HG03432 (cell line): Measurements from ENCODE around the gene CTLA4.

Experiments used
- ATAC-seq: cut with Tn5 transposase; IDR thresholded peaks from one replicate; pipeline ENCODE4 v1.9.1; 2021; ENCODE audit warnings: mild to moderate bottlenecking, moderate library complexity; ENCODE audit not compliant: unreplicated experiment

The CTLA4 gene

DNA sequence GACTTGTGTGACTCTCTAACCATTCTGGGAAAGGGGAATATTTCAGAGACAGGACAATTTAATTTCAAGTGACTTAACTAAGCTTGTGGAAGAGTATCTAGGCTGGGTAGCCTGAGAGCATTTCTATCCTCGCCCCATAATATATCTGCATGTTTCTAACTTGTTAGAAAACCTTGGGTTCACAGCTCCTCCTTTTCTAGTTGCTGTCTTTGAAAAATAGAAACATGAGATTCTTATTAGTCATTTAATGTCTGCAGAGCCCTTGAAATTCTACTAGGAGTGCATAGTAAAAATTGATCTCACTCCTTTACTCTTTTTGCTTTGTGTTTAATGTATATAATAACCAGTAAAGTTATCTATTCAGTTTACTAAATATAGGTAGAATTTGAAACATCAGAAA lies 22.4 kb downstream of the CTLA4 start:
- no peak for ATAC-seq

DNA sequence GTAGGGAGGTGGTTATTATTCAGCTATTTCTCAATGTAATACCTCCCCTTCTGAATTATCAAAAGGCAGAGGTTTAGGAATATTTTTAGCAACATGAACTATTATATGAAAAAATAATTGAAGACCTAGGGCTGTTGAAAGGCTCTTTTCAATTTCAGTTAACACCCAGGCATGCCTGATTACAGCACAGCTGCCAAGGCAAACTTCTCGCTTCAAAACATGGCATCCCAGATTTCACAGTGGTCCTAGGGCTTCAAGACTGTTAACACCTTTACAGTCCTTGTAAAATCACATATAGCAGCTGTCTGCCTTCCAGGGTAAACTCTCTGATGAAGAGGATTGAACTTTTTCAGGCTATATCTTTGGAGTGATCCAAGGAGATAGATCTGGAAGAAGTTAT lies 23.2 kb downstream of the CTLA4 start:
- ATAC-seq = no peak

DNA sequence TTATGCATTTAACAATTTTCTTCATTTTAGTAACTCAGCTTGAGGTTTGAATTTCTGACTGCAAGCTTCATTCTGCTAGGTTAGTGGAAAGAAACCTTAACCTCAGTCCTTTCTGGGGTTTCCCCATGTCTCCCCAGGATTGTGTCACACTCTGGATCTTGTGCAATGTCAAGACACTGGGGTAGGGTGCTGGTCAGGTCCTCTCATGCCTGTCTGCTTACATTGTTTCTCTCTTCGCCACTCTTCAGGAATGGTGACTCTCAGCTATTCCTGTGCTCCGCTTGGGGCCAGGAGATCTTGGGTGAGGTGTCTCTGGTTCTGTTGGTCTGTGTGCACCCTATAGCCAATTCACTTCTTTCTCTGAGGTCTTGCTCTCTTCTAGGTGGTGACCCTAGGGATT lies 23.9 kb downstream of the CTLA4 start:
- no peak for ATAC-seq

DNA sequence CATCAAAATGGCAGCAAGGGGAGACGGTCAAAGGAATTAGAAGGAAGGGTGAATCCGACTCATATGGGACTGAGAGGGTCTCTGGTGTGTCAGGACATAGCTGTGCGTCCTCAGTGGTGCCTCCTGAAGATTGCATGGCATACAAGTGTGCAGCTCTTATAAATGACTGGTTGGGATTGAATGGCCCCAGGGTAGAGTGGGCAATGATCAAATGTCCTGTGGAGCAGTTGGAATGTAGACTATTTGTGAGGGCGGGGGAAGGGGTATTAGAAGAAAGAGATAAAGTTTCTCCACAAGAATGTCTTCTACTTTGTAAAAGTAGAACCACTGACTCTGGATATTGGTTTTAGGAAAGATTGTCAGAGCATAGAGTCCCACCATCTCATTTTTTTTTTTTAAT lies 24.6 kb downstream of the CTLA4 start:
- no peak for ATAC-seq

DNA sequence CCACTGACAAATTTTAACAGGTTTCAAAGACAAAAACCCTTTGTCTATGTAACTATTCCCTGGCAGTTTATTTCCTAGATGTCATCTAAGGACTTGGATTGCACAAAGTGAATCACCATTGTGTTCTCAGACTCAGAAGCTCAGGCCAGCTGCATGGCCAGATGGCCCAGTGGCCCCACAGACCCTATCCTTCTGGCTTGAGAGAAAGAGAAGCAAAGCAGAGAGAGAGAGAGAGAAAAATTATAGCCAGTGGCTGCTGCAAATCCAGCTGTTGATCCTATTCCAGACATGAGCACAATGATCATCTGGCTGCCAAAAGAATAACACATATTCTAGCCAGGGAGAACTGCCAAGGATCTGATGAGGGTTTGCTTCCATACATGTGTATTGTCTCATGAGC lies 25.8 kb downstream of the CTLA4 start:
- ATAC-seq = no peak

DNA sequence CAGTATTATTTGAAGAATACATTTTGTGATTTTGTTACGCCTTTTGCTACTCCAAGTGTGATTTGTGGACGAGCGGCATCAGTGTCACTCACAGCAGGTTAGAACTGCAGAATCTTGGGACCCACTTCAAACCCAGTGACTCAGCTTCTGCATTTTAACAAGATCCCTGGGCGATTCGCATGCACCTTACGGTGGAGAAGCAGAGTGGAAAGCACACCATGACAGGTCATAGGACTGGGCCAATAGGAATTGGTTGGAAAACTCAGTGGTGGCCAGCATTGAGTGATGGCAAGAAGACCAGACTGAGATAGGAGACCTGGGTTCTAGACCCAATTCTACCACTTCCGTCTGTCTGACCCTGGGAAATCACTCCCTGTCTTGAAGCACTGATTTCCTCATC lies 26.3 kb downstream of the CTLA4 start:
- no peak for ATAC-seq

DNA sequence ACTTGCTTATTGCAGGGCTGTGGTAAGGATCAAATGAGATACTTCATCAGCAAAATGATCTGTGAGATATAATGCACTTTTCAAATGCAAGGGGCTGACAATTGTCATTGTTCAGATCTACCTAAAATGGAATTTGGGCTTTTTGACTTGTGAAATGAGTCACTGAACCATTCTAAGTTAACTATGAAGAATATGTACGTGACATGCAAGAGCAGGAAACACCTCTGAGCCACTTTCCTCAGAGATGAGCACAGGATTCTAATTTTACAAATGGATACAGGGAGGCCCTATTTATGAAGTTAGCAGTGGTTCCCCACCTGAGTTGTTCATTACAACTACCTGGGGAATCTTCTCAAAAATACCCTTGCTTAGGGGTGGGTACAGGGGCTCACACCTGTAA lies 26.7 kb downstream of the CTLA4 start:
- peak; percentile 58 for ATAC-seq

DNA sequence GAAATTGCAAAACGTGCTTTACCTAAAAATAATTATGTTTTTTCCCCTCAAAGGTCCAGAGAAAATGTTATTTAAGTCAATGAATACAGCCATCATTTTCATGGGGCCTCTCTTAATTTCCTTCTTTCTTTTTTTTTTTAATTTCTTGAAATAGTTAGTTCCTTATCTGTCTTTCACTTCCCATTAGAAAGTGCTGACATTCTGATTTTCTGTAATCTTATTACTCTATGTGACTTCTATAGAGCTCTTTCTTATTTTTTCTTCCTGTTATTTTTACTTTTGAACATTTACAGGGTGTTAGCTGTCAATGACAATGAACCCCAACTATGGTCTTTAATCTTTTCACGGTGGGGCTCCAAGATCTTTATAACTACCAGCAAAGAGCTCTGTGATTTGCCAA lies 30.0 kb downstream of the CTLA4 start:
- ATAC-seq = no peak

DNA sequence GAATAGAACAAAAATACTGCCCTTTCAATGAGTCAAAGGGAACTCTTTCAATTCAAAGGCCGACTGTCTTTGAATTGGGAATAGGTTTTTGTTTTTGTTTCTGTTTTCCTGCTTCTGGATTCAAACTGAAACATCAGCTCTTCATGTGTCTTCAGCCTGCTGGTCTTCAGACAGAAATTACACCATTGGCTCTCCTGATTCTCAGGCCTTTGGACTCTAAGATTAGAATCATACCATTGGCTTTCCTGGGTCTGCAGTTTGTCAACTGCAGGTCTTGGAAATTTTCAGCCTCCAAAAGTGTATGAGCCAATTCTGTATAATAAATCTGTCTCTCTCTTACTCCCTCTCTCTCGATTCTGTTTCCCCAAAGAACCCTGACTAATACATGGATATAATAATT lies 31.1 kb downstream of the CTLA4 start:
- no peak for ATAC-seq

DNA sequence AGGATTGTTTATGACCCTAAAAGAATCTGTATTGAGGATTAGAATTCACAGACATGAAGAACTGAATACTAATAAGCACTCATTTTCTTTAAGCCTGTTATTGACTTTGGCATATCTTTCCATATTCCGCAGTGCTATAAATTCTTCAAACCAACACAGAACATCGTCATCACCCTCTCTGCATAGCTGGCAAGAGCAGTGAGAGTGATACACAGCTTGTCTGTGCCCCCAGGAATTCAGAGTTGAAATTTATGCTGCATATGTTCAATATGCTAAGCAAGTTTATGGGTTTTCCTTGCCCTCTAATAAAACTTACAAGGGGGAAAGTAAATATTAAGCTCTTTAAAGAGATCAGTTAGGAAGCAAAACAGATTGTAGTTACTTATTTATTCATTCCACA lies 32.7 kb downstream of the CTLA4 start:
- ATAC-seq = no peak

DNA sequence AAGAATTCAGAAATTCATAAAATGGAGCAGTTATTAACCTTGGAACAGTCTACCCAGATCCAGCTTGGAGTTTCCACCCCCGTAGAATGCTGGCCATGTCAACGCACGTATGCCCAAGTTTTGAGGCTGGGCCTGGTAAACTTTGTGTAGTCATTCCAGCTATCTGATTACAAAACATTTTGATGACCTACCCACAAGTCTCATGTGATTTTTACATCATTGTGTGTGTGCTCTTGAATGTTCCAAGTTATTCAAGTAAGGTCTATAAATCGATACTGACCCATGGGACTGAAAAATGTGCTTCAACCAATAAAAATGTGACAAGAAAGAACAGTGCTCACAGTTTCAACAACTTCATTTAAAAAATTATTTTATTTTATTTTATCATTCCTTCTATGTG lies 36.5 kb downstream of the CTLA4 start:
- no peak for ATAC-seq

DNA sequence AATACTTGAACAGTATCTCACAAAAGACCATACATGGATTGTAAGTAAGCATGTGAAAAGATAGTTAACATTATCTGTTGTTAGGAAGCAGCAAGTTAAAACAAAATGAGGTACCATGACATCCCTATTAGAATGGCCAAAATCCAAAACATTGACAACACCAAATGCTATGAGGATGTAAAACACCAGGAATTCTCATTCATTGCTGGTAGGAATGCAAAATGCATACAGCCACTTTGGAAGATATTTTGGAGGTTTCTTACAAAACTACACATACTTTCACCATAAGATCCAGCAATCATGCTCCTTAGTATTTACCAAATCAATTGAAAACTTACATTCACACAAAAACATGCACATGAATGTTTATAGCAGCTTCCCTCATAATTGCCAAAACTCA lies 38.1 kb downstream of the CTLA4 start:
- no peak for ATAC-seq

DNA sequence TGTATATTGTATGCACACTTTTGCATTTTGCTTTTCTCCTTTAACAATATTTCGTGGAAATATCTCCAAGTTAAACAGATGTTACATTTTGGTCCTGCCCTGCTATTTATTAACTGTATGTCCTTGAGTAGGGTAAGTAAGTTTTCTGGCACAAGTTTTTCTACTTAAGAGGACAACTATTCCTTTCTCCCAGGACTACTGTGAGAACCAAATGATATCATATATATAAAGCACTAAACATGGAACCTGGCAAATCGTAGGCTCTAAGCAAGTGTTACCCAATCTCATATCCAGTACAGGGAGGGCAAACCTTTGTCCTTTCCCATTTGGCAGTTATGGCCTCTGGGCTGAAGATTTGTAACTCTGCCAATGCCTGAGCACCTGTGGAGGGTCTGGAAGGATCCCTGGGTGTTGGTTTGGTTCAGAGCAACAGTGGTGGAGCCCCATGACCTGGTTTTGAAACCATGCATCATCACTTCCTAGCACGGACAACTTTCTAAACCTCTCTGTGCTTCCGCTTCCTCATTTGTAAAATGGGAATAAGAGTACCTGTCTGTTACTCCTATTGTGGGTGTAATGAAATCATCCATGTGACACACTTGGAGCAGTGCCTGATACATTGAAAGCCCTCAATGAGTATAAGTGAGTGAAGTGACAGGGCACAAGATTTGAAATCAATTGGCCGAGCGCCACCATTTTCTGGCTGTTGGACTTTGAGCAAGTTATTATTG lies 40.7 kb downstream of the CTLA4 start:
- ATAC-seq = no peak

DNA sequence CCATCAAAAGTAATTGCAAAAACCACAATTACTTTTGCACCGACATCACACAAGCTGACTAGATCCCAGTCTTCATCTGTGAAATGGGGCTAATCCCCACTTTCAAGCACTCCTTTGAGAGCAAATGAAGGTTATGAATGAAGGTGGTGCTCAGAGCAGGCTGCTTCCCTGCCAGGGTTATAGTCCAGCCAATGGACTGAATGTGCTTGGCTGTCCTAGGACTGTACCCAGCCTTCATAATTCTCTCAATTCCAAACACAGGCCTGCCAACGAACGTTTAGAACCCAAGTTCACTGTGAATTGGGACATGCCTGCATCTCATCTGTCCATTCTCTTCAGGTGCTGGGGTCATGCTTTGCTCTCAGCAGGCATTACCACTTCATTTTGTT lies 41.2 kb downstream of the CTLA4 start:
- no peak for ATAC-seq

DNA sequence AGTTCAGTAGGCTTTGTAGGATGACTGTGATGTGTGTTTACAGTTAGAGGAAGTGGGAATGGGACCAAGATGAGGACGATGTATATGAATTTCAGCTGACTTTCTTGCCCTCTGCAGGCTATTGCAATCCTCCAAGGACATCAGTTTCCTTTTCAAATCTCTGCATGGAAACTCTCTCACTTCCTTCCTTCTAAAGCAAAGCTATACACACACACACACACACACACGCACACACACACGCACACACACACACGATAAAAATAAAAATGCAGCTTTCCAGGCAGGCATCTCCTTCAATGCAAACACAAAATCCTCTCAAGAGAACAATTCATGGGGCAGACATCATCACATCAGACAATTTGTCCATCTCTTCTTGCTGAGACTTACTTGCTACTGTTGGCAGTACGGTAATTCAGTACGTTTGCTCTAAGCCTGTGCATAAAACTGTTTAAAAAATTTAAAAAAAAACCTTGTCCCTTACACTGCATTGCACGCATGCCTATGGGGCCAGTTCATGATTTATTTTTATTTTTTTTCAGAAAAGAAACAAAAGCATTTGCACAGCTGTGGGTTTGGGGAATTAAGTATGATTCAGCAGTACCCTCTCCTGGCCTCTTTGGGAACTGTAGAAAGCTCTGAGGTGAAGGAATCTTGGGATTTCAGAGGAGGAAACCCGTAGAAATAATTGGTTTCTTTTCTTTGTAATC lies 41.8 kb downstream of the CTLA4 start:
- no peak for ATAC-seq

DNA sequence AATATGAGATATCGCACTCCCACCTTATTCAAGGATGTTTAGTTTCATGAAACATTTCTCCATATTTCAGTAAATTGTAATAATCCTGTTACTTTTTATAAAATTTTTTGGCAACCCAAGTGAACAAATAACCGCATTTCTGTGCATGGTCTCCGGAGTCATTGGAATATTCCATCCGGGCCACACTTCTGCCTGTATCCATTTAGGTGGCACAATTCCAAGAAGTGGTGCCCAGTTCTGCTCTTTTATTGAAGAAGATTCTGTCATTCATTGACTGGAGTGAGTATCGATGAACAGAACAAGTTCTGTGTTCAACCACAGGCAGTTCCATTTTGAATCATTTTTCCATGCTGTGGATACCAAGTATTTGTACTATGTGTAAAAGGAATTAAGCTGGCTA lies 42.4 kb downstream of the CTLA4 start:
- ATAC-seq = no peak

DNA sequence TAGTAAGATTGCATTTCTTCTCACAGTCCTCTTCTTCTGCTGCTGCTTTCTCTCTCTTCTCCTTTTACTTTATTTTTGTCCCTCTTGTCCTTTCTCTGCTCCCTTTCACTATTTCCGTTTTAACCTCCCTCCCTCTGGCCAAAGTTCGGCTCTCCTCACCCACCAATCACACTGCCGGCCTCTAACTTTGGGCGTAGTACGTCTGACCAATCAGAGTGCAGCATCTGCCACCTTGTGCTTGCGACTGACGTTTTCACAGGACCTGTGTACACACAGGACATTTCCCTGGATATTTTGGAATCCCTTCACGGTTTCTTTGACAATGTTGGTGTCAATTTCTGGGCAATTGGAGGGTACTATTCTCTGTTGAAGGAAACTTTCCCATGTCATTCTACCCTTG lies 46.4 kb downstream of the CTLA4 start:
- ATAC-seq = no peak

DNA sequence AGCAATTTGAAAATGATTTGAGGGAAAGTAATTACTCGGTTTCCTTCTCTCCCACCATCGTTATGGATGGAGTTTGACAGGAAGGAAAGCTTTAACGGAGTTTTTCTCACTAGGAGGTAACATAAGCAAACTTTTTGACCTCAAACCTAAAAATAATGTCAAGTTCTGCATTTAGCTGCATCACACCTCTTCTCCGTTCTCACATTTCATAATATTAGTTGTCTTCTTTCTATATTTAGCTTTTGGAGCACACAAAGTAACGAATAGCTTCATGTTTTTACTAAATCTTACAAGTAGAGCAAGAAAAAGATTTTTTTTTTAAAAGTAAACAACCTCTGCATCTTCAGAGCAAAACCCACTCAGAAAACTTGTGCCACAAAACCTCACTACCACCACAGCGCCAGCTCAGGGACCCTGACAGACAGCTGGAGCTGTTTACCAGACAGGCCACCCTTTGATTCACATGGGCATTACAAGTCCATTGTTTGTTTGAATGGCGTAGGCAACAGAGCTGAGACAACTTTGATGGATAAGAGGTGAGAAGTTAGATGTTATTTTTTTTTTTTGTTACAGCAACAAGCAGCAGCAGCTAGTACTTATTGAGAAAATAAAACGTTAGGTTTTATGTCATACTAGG lies 47.1 kb downstream of the CTLA4 start:
- ATAC-seq = no peak

DNA sequence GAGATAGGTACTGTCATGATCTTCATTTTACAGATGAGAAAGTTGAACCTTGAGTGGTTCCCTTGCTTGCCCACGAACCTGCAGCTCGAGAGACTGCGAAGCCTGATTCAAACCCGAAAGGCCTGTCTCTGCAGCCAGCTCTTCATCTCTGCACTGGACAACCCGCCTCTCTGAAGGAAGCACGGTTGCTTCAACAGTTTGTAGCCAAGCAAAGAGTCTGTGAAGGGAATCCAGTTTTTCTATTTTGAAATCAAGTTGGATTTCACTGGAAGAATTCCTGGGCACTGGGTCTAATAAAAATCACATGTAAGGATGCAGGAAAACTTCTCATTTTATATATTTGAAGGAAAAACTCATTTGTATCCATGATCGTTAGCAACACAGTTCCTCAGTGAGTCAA lies 47.7 kb downstream of the CTLA4 start:
- no peak for ATAC-seq

DNA sequence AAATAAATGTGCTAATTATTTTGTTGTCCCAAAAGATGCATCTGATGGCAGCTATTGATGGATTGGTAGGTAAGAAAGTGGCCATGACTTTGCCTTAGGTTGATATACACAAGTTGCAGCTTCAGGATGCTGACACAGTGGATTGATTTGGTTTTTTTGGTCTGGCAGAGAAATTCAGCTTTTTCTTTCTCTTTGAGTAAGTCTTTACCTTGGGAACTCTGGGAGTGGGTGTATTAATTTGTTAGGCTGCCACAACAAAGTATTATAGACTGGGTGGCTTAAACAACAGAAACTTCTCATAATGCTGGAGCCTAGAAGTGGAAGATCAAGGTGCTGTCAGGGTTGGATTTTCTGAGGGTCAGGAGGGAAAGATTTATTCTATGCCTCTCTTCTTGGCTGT lies 49.2 kb downstream of the CTLA4 start:
- ATAC-seq = no peak

DNA sequence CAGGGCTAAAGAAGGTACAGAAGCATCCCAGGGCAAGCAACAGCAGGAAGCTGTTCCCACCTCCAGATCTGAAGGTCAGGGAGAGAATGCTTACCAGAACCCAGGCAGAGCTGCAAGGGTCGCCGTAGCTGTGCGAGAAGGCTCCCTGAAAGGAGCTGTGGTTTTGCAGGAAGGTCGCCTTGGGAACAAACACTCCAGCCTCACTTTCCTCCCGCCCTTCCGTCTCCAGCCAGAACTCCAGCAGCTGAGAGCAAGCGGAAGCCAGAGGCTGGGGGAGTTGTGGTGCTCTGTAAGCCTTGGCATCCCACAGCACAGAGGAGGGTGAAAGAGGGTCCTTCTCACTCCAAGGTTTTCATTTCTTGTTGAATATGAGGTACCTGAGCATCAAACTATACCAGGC lies 50.7 kb downstream of the CTLA4 start:
- no peak for ATAC-seq

DNA sequence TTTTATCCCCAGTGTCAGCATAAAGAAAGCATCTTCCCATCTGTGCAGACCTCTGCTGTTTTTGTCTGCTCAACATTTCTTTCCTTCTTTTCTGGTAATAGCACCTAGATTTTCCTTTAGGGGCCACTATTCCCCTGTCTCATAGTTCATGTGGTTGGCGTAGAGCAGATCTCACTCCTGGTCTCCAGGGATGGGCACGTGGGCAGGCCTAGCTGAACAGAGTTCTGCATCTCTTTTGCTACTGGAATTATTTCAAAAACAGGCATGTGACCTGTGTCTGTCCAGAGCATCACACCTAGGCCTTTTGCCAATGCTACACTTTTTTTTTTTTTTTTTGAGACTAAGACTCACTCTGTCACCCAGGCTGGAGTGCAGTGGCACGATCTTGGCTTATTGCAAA lies 51.3 kb downstream of the CTLA4 start:
- ATAC-seq = no peak
